Activated CD4-positive, alpha-beta T cell treated with anti-CD3 and anti-CD28 coated beads, Interleukin-2, amount 10 ng/mL, durations not matched to agents 7 days and 5 days (primary cell): ENCODE measurements around the gene CTSW. TPM values are rescaled to one million over a fixed set of nuclear protein-coding genes. Genes with fewer than 3 reads are reported as not detected.

Source experiments
- CTCF ChIA-PET: fragments of 350-600 bp; sonication (Branson Sonifier 250); formaldehyde crosslinking; loops from one replicate; lab custom pipeline; 2021; ENCODE audit warnings: antibody characterized with exemption; lab: Charles Lee
- POLR2A ChIA-PET: fragments of 350-600 bp; sonication (Branson Sonifier 250); formaldehyde crosslinking; loops from one replicate; lab custom pipeline; 2021; ENCODE audit warnings: antibody characterized with exemption; lab: Charles Lee
- DNase-seq: peaks from one replicate; pipeline ENCODE4 v3.0.0-alpha.2; 2020
- H3K27ac Mint-ChIP-seq: one replicate; pipeline ENCODE4 v1.8.0; 2021; ENCODE audit warnings: mild to moderate bottlenecking, moderate library complexity, mixed read lengths
- H3K27me3 Mint-ChIP-seq: one replicate; pipeline ENCODE4 v1.8.0; 2021; ENCODE audit warnings: mixed read lengths
- H3K36me3 Mint-ChIP-seq: one replicate; pipeline ENCODE4 v1.8.0; 2021; ENCODE audit warnings: low read depth, mixed read lengths
- H3K4me1 Mint-ChIP-seq: one replicate; pipeline ENCODE4 v1.8.0; 2021; ENCODE audit warnings: mixed read lengths
- H3K4me3 Mint-ChIP-seq: one replicate; pipeline ENCODE4 v1.8.0; 2021; ENCODE audit warnings: mild to moderate bottlenecking, moderate library complexity, mixed read lengths
- H3K9me3 Mint-ChIP-seq: one replicate; pipeline ENCODE4 v1.8.0; 2021; ENCODE audit warnings: mixed read lengths
- total RNA-seq, 2 experiments: library from RNA; stranded (reverse); gene quantifications; one replicate each; pipeline ENCODE4 v1.2.3, GENCODE V29; 2021

Gene CTSW
- total RNA-seq, 2 experiments from 2014 or later: 22.9 to 23.6 TPM

DNA sequence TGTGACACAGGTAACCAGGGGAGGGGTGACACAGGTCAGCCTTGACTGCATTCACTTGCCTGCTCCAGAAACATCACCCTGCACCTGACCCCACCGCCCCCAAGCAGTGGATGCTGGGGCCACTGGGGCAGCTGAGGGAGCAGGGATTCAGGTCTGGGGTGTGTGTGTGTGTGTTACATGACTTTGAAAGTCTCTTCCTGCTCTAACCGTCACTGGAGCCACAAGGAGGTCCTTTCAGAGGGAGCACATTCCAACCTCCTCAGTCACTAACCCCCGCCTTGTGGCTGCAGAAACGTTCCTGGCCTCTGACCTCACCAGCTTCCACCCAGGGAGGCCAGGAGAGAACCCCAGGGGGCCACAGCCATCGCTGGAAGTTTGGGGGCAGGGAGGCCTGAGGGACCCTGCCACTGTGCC, 23.4 kb downstream of the CTSW start:
- no peak for DNase-seq
- CTCF ChIA-PET: interaction anchor here (1.0 to 24.0 kb wide), 5 partner anchors 14 to 265 kb away, joined by 3 to 340 read pairs (median 3); partner anchors contain the start of genes CCDC85B, FIBP, KAT5 and SIPA1
- Mint-ChIP-seq H3K4me1 (peaks cover 19% of the 10 kb centered on the region), H3K36me3 (no peaks in the 10 kb centered on the region), H3K27ac (no peak overlapping the region), H3K27me3 (peaks cover 19% of the 10 kb centered on the region), H3K9me3 (no peaks in the 10 kb centered on the region), H3K4me3 (no peak overlapping the region)
- POLR2A ChIA-PET: no interaction called here

DNA sequence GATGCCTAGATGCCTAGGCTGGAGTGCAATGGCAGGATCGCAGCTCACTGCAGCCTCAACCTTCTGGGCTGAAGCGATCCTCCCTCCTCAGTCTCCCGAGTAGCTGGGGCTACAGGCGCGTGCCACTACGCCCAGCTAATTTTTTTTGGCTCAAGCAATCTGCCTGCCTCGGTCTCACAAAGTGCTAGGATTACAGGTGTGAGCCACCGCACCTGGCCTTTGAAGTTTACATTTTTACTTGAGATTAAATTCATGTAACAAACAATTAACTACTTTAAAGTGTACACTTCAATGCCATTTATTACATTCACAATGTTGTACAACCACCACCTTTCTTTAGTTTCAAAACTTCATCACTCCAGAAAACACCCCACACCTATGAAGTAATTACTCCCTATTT, 24.1 kb downstream of the CTSW start:
- Mint-ChIP-seq H3K36me3 (no peaks in the 10 kb centered on the region), H3K4me1 (peaks cover 19% of the 10 kb centered on the region), H3K4me3 (no peak overlapping the region), H3K27ac (no peak overlapping the region), H3K27me3 (peaks cover 19% of the 10 kb centered on the region), H3K9me3 (no peaks in the 10 kb centered on the region)
- ChIA-PET POLR2A (no interaction called here), CTCF (interaction anchor here (1.1 to 24.0 kb wide), 3 partner anchors 15 to 192 kb away, joined by 3 to 340 read pairs (median 8); partner anchors contain the start of genes CCDC85B, FIBP and KAT5)
- no peak for DNase-seq

DNA sequence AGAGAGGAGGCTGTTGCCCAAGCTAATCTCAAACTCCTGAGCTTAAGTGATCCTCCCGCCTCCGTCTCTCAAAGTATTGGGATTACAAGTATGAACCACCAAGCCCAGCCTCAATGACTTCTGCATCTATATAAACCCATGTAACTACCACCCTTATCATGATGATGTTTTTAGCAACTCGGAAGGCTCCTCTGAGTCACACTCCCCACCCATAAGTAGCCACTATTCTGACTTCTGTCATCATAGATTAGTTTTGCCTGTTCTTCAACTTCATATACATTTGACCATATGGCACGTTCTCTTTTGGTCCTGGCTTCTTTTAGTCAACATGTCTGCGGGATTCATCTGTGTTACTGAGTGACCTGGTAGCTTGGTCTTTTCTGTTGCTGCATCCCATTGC, 27.0 kb downstream of the CTSW start:
- Mint-ChIP-seq H3K36me3 (no peaks in the 10 kb centered on the region), H3K4me3 (no peak overlapping the region), H3K4me1 (peaks cover 15% of the 10 kb centered on the region), H3K9me3 (no peaks in the 10 kb centered on the region), H3K27me3 (peaks cover 19% of the 10 kb centered on the region), H3K27ac (no peak overlapping the region)
- no peak for DNase-seq
- CTCF ChIA-PET: interaction anchor here (0.6 to 24.0 kb wide), 5 partner anchors 8 to 1440 kb away, joined by 3 to 340 read pairs (median 4); partner anchors contain the start of genes CCDC85B and FIBP
- POLR2A ChIA-PET: no interaction called here

DNA sequence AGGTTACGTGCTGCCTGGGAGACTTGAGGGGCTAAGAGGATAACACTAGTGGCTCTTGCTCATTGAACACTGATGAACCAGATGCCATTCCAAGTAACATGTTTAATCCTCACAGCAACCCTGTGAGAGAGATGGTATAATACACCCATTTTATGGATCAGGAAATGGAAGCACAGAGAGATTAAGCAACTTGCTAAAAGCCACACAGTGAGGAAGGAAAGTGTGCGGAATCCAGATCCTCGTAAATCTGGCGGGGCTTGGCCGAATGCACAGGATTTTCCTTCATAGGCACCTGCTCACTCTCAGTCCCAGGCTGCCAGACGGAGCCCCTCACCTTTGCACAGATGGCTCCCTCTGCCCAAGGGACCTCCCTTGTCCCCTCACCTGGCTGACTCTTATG, 28.2 kb downstream of the CTSW start:
- no peak for DNase-seq
- Mint-ChIP-seq H3K36me3 (no peaks in the 10 kb centered on the region), H3K27me3 (peaks cover 15% of the 10 kb centered on the region), H3K9me3 (no peaks in the 10 kb centered on the region), H3K27ac (no peak overlapping the region), H3K4me1 (peaks cover 12% of the 10 kb centered on the region), H3K4me3 (no peak overlapping the region)
- ChIA-PET CTCF (interaction anchor here (24.0 kb wide), 1 partner anchor 19 kb away, joined by 340 read pairs; the partner anchor contains the start of genes CCDC85B and FIBP), POLR2A (no interaction called here)

DNA sequence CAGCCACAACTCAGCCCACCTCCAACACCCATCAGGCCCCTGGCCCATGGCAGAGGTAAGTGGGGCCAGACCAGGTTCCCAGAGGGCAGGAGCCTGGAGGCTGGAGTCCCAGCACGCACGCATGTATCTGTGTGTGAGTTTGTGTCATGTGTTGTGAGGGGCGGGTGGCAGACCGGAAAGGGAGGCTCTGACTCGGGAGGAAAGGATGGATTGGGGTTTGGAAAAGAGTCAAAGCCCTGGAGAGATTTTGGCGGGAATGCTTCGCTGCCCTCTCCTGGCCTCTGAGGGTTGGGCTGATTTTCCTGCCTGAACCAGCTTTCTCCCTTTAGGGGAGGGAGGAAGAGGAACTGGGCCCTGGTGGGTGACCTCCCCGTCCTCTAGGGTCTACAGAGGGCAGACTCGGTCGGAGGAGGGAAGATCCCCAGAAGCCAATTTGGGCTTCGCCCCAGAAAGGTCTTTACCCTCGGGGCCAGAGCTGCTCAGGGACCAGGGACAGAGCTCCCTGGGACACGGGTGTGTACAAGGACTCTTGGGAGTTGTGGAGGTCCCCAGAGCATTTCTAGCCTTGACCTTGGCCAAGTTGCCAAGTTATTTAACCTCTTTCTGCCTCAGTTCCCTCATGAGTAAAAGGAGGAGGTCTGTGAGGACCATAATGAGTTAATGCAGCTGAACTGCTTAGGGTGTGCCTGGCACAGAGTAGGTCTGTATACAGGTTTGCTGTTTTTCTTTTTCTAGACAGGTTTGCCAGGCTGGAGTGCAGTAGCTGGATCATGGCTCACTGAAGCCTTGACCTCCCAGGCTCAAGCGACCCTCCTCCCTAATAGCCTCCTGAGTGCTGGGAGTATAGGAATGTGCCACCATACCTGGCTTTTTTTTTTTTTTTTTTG, 32.3 kb downstream of the CTSW start:
- ChIA-PET POLR2A (no interaction called here), CTCF (interaction anchor here (0.8 to 24.0 kb wide), 3 partner anchors 11 to 200 kb away, joined by 4 to 340 read pairs (median 11); partner anchors contain the start of genes CCDC85B, FIBP, FOSL1 and KAT5)

DNA sequence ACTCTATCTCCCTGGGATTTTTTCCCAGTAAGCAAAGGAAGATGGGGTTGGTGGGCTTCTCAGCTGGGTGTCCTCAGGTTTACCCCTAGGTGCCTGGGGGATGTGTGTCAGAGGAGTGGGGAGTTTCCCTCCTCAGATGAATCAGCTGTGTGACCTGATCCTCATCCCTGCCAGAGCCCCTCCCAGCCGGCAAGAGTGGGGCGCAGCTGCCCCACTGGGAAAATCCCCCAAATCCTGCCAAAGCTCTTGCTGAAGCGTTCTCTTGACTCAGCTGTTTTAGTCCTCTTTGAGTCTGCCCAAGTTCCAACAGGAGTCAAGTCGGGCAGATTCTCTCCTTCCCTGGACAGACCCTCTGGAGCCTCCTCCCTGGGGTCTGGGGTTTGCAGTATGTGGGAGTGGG, 33.2 kb downstream of the CTSW start:
- ChIA-PET POLR2A (no interaction called here), CTCF (interaction anchor here (2.5 to 24.0 kb wide), 2 partner anchors 12 to 24 kb away, joined by 11 to 340 read pairs; partner anchors contain the start of genes CCDC85B, FIBP and FOSL1)
- H3K27me3 Mint-ChIP-seq: no peaks in the 10 kb centered on the region
- no peak overlapping the region for H3K4me3 Mint-ChIP-seq
- H3K4me1 Mint-ChIP-seq: peaks cover 32% of the 10 kb centered on the region
- H3K36me3 Mint-ChIP-seq: peaks cover 10% of the 10 kb centered on the region
- no peak for DNase-seq
- H3K9me3 Mint-ChIP-seq: no peaks in the 10 kb centered on the region
- H3K27ac Mint-ChIP-seq: no peak overlapping the region

More for the DNA sequence above, 32.3 kb downstream of the CTSW start:
- Mint-ChIP-seq H3K27me3 (peaks cover 2% of the 10 kb centered on the region), H3K9me3 (no peaks in the 10 kb centered on the region), H3K27ac (no peak overlapping the region), H3K4me1 (peaks cover 26% of the 10 kb centered on the region), H3K36me3 (peaks cover 6% of the 10 kb centered on the region), H3K4me3 (no peak overlapping the region)
- no peak for DNase-seq

DNA sequence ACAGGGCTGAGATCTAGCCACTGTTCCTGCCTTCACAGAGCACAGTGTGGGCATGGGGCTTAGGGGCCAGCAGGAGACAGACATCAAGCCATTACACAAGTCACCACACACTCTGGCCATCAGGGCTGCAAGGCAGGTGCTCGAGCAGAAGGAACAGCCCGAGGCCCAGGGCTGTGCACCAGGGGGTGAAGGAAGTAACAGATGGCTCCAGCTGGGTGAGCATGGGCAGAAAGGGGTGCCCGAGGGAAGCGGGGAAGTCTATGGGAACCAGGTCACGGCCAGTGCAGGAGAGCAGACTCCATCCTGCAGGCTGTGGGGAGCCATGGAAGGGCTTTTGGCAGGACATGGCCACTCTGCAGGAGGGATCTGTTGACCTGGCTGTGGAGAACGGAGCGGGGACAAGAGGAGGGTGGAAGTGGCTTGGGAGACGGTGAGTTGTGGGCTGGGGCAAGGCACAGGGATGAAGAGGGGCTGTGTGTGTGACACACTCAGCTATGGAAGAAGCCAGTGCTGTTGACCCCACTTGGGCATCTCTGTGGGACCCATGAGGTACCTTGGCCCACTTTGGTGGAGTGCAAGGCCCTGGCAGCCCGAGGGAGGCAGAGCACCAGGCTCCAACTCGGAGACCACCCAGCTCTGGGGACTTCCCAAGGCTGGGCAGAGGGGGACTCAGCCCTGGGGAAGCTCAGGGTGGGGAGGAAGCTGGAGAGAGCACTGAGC, 35.6 kb downstream of the CTSW start:
- CTCF ChIA-PET: interaction anchor here (0.9 to 24.0 kb wide), 6 partner anchors 9 to 55 kb away, joined by 3 to 340 read pairs (median 3); partner anchors contain the start of genes CCDC85B, FIBP and MUS81
- peaks cover 17% of the 10 kb centered on the region for H3K36me3 Mint-ChIP-seq
- no peak overlapping the region for H3K4me3 Mint-ChIP-seq
- no peaks in the 10 kb centered on the region for H3K9me3 Mint-ChIP-seq
- no peak for DNase-seq
- H3K27me3 Mint-ChIP-seq: no peaks in the 10 kb centered on the region
- H3K27ac Mint-ChIP-seq: peak overlapping the region; percentile 7
- POLR2A ChIA-PET: no interaction called here
- peaks cover 34% of the 10 kb centered on the region for H3K4me1 Mint-ChIP-seq

DNA sequence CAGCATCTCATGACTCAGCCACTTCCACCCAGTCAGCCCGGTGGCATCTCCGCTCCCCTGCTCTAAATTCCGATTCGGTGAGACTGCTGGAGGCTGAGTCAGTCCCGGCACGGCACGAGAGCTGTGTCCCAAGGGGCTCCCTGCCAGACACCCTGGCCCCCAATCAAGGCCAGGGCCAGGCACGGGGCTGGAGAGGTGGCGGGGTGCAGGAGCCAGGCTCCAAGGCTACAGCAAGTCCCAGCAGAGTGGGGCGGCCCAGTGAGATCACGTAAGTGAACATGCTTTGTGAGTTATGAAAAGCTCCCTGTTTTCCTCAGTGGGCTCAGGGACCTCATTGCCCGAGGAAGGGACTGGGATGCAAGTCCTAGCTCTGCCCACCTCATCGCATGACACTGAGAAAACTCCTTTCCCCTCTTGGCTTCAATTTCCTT, 36.2 kb downstream of the CTSW start:
- no peak for DNase-seq
- CTCF ChIA-PET: interaction anchor here (0.9 to 24.0 kb wide), 3 partner anchors 12 to 27 kb away, joined by 3 to 340 read pairs (median 3); partner anchors contain the start of genes CCDC85B and FIBP
- Mint-ChIP-seq H3K4me3 (no peak overlapping the region), H3K36me3 (peaks cover 22% of the 10 kb centered on the region), H3K9me3 (no peaks in the 10 kb centered on the region), H3K27ac (no peak overlapping the region), H3K4me1 (peaks cover 38% of the 10 kb centered on the region), H3K27me3 (no peaks in the 10 kb centered on the region)
- POLR2A ChIA-PET: no interaction called here

DNA sequence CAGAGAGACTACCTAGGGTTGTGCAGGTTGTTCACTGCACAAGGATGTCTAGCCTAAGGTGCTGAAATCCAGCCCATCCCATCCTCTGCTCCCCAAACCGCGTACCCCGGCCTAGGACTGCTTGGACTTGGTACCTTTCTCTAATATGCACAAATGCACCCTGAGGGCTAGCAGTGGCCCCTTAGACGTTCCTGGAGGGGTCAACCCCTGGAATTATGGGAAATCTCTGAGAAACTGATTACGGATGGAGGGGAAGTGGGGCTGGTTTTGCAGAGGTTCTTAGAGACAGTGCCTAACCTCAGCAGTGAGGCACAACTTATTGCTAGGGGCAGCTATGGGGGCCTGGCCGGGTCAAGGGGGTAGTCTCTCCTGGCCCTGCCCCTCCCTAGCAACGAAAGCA, 36.8 kb downstream of the CTSW start:
- DNase-seq: no peak
- H3K36me3 Mint-ChIP-seq: peaks cover 22% of the 10 kb centered on the region
- no peaks in the 10 kb centered on the region for H3K27me3 Mint-ChIP-seq
- peaks cover 39% of the 10 kb centered on the region for H3K4me1 Mint-ChIP-seq
- POLR2A ChIA-PET: no interaction called here
- peak overlapping the region; percentile 60 for H3K27ac Mint-ChIP-seq
- H3K4me3 Mint-ChIP-seq: peak overlapping the region; percentile 66
- CTCF ChIA-PET: interaction anchor here (0.9 to 24.0 kb wide), 3 partner anchors 11 to 28 kb away, joined by 3 to 340 read pairs (median 3); partner anchors contain the start of genes CCDC85B and FIBP
- H3K9me3 Mint-ChIP-seq: no peaks in the 10 kb centered on the region

DNA sequence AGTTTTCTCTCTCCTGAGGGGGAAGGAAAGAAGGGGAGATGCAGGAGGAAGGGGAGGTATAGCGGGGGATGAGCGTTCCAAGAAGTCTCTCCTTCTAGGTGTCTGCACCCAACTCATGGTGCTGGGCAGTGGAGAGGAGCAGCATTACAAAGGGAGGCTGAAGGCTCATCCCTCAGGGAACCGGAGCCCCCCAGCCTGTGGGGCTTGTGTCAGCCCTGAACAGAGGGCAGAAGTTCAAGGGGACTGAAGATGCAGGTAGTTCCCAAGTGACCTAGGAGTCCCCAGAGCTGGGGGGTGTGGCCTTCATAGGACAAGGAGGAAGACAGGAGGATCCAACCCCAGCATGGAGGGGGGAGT, 37.4 kb downstream of the CTSW start:
- Mint-ChIP-seq H3K36me3 (peaks cover 23% of the 10 kb centered on the region), H3K9me3 (no peaks in the 10 kb centered on the region), H3K4me3 (peak overlapping the region; percentile 66), H3K27ac (peak overlapping the region; percentile 33), H3K4me1 (peaks cover 40% of the 10 kb centered on the region), H3K27me3 (no peaks in the 10 kb centered on the region)
- CTCF ChIA-PET: interaction anchor here (24.0 kb wide), 1 partner anchor 28 kb away, joined by 340 read pairs; the partner anchor contains the start of genes CCDC85B and FIBP
- DNase-seq: no peak
- POLR2A ChIA-PET: no interaction called here

DNA sequence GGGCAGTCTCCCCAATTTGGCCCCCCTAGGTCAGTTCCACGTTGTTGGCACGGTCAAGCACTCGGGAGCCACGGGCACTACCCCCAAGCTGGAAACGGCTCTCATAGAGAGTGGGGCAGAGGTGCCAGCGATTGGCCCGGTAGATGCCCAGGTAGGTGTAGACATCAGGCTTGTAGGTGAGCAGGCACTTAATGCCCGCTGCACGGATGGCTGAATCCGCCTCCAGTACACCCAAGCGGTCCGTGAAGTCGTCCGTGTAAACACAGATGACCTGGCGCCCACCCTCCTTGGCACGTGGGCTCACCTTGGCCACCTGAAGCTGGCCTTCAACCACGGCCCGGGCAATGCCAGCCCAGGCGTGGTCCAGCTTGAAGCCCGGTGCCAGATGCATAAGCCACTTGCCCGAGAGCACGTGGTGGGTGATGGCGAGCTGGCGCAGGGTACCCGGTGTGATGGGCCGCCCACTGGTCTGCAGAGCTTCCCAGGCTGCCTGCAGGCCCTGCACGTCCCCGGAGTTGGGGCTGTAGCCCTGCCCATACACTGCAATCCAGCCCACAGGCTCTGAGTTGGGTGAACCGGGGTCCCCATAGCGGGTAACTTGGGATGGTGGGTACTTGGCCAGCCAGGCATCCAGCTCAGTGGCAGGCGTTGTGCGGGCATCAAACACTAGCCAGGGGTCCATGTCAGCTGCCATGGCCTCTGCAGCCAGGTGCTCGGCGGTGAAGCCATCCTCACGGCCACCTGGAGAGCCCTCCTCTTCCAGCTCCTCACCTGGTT, 38.0 kb downstream of the CTSW start:
- Mint-ChIP-seq H3K36me3 (peaks cover 28% of the 10 kb centered on the region), H3K9me3 (no peaks in the 10 kb centered on the region), H3K4me3 (peak overlapping the region; percentile 95), H3K27ac (peak overlapping the region; percentile 87), H3K27me3 (no peaks in the 10 kb centered on the region), H3K4me1 (peaks cover 45% of the 10 kb centered on the region)
- ChIA-PET CTCF (interaction anchor here (1.0 to 24.0 kb wide), 2 partner anchors 29 to 135 kb away, joined by 3 to 340 read pairs; partner anchors contain the start of genes CCDC85B, FIBP and SF3B2), POLR2A (no interaction called here)
- DNase-seq: no peak
